SU-DHL-6 (cell line): ENCODE data around the gene ATG16L1.

Experiments
- H2AFZ ChIP-seq: fragments of 200-600 bp; sonication (generic); 2 replicates; pipeline ENCODE4 v1.6.1; 2014; ENCODE audit warnings: low read depth, mild to moderate bottlenecking, moderate library complexity, mixed read lengths, antibody characterized with exemption, low read length; ENCODE audit not compliant: severe bottlenecking
- H3F3A ChIP-seq: fragments of 200-600 bp; shearing (Covaris generic); 2 replicates; pipeline ENCODE4 v1.6.0; 2016; ENCODE audit warnings: antibody characterized with exemption, mild to moderate bottlenecking; ENCODE audit not compliant: insufficient read depth
- H3K27ac ChIP-seq: fragments of 200-600 bp; sonication (generic); 2 replicates; pipeline ENCODE4 v1.5.1; 2016; ENCODE audit warnings: low read depth, mild to moderate bottlenecking, low read length, moderate library complexity, mixed read lengths
- H3K27me3 ChIP-seq: fragments of 200-600 bp; sonication (generic), shearing (Covaris generic); 2 replicates; pipeline ENCODE4 v1.6.0; 2014; ENCODE audit warnings: mild to moderate bottlenecking, low read length
- H3K36me3 ChIP-seq: fragments of 200-600 bp; sonication (generic); 2 replicates; pipeline ENCODE4 v1.6.1; 2014; ENCODE audit warnings: mild to moderate bottlenecking, low read length, mixed read lengths
- H3K4me2 ChIP-seq: fragments of 300-600, 200-600 bp; shearing (Covaris generic), sonication (generic); 2 replicates; pipeline ENCODE4 v1.6.0; 2014; ENCODE audit warnings: low read length, low read depth, mild to moderate bottlenecking; ENCODE audit not compliant: poor library complexity, severe bottlenecking
- H3K4me3 ChIP-seq: fragments of 200-600 bp; sonication (generic); 2 replicates; pipeline ENCODE4 v1.5.1; 2014; ENCODE audit warnings: antibody characterized with exemption, low read length, mild to moderate bottlenecking, mixed read lengths; ENCODE audit not compliant: insufficient read depth, poor library complexity, severe bottlenecking
- H3K79me2 ChIP-seq: fragments of 200-600 bp; sonication (generic); 2 replicates; pipeline ENCODE4 v1.6.1; 2014; ENCODE audit warnings: mild to moderate bottlenecking, low read length, moderate library complexity; ENCODE audit not compliant: insufficient read depth
- H3K9ac ChIP-seq: fragments of 200-600 bp; sonication (generic); 2 replicates; pipeline ENCODE4 v1.7.0; 2014; ENCODE audit warnings: mild to moderate bottlenecking, low read length
- H3K9me2 ChIP-seq: fragments of 200-600 bp; sonication (generic); replicated peaks from 2 replicates; pipeline ENCODE4 v1.6.1; 2014; ENCODE audit warnings: low read length; ENCODE audit not compliant: insufficient read depth
- H3K9me3 ChIP-seq: fragments of 200-600 bp; sonication (generic); 2 replicates; pipeline ENCODE4 v1.6.1; 2014; ENCODE audit warnings: low read length, mixed read lengths; ENCODE audit not compliant: insufficient read depth
- H4K20me1 ChIP-seq: fragments of 200-600 bp; sonication (generic); 2 replicates; pipeline ENCODE4 v1.6.1; 2014; ENCODE audit warnings: low read depth, mild to moderate bottlenecking, antibody characterized with exemption, low read length, moderate library complexity, mixed read lengths
- EZH2phosphoT487 ChIP-seq: fragments of 200-600 bp; sonication (generic), shearing (Covaris generic); conservative IDR thresholded peaks from 2 replicates; pipeline ENCODE4 v1.6.1; 2018; ENCODE audit warnings: mild to moderate bottlenecking, antibody characterized with exemption, low read length, moderate library complexity, mixed read lengths
- TF ChIP-seq, protein P1 (sequence below): fragments of 200-600 bp; sonication (generic); IDR thresholded peaks from one replicate; pipeline ENCODE4 v1.5.1; 2017; ENCODE audit warnings: antibody characterized with exemption, mild to moderate bottlenecking, low read length, moderate library complexity; ENCODE audit not compliant: insufficient read depth, poor library complexity, severe bottlenecking

ATG16L1 gene

DNA sequence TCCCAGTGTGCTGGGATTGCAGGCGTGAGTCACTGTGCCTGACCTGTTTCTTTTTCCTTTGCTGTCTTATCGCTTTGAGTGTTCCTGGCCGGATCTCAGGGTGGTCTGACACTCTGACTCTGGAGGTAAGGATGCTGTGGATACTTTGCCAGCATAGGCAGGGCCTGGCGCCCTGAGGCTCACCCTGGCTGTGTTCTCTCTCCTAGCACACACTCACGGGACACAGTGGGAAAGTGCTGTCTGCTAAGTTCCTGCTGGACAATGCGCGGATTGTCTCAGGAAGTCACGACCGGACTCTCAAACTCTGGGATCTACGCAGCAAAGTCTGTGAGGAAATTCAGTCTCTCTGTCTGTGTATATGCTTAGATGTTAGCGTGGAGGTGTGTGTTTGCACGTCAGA, 38.2 kb downstream of the ATG16L1 start:
- no peaks in the 10 kb centered on the region for H3K9me3 ChIP-seq
- H3K36me3 ChIP-seq = peaks cover 17% of the 10 kb centered on the region; the same call in 1 of the 2 replicates
- no peak overlapping the region for H3K27ac ChIP-seq
- H3K79me2 ChIP-seq = no peaks in the 10 kb centered on the region
- H3K9me2 ChIP-seq = no peaks in the 10 kb centered on the region
- H3K4me2 ChIP-seq = no peak overlapping the region
- no peaks in the 10 kb centered on the region for H3F3A ChIP-seq
- H3K27me3 ChIP-seq = no peaks in the 10 kb centered on the region
- H3K4me3 ChIP-seq = no peak overlapping the region
- H3K9ac ChIP-seq = no peak overlapping the region
- H4K20me1 ChIP-seq = no peaks in the 10 kb centered on the region
- H2AFZ ChIP-seq = no peak overlapping the region
- TF ChIP-seq, protein P1, sequence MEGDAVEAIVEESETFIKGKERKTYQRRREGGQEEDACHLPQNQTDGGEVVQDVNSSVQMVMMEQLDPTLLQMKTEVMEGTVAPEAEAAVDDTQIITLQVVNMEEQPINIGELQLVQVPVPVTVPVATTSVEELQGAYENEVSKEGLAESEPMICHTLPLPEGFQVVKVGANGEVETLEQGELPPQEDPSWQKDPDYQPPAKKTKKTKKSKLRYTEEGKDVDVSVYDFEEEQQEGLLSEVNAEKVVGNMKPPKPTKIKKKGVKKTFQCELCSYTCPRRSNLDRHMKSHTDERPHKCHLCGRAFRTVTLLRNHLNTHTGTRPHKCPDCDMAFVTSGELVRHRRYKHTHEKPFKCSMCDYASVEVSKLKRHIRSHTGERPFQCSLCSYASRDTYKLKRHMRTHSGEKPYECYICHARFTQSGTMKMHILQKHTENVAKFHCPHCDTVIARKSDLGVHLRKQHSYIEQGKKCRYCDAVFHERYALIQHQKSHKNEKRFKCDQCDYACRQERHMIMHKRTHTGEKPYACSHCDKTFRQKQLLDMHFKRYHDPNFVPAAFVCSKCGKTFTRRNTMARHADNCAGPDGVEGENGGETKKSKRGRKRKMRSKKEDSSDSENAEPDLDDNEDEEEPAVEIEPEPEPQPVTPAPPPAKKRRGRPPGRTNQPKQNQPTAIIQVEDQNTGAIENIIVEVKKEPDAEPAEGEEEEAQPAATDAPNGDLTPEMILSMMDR = no peak
- no peak for TF ChIP-seq EZH2phosphoT487

DNA sequence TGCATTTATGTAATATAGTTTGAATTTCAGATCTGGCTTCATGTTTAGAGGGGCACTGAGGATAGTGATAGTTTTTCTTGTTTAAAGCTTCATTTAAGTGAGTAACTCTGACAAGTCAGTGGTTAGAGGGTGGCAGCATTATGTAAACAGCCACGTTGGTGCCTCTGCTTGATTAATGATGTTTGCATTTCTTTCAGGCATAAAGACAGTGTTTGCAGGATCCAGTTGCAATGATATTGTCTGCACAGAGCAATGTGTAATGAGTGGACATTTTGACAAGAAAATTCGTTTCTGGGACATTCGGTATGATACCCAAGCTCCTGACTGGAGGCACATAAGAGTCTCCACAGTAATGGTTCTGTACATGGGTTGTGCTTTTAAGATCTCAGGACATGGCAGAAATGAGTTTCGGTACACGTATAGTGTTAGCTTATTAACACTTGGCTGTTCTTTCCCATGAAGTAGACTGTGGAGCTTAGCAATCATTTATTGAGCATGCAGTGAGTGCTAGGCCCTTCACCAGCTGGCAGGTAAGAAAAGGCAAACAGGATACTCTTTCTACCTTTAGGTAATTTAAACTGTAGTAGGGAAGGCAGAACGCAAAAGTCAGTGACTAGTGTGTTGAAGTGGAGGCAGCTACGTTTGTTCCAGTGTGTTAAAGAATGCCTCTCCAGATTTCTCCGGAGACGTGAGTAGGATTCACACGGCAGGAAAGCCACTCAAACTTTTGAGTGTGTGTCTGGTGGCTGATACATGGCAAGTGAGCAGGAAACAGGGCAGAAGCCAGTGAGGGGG, 38.8 kb downstream of the ATG16L1 start:
- H3K79me2 ChIP-seq = no peaks in the 10 kb centered on the region
- no peak overlapping the region for H3K27ac ChIP-seq
- no peaks in the 10 kb centered on the region for H4K20me1 ChIP-seq
- H3K9ac ChIP-seq = no peak overlapping the region
- no peak overlapping the region for H3K4me2 ChIP-seq
- peaks cover 14% of the 10 kb centered on the region; the same call in 1 of the 2 replicates for H3K36me3 ChIP-seq
- no peaks in the 10 kb centered on the region for H3K9me2 ChIP-seq
- no peaks in the 10 kb centered on the region for H3K9me3 ChIP-seq
- TF ChIP-seq, protein P1 = no peak
- no peak for TF ChIP-seq EZH2phosphoT487
- no peak overlapping the region for H2AFZ ChIP-seq
- no peaks in the 10 kb centered on the region for H3F3A ChIP-seq
- no peak overlapping the region for H3K4me3 ChIP-seq
- no peaks in the 10 kb centered on the region for H3K27me3 ChIP-seq

DNA sequence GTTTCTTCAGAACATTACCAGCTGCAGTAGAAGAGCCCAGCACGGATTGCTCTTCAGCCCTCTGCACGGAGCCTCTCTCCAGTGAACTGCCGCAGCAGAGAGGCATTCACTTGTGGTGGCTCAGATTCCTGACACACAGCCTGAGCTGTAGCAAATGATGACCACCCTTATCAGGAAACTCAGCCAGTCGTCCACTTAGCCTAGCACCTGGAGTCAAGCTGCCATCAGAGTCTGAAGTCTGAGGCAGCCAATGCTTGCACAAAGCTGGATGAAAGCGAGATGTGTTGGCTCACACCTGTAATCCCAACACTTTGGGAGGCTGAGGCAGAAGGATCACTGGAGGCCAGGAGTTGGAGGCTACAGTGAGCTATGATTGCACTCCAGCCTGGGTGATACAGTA, 44.4 kb downstream of the ATG16L1 start:
- Histone ChIP-seq H3K4me3 (no peak overlapping the region), H3K9ac (no peak overlapping the region), H3K4me2 (no peak overlapping the region), H3K27ac (no peak overlapping the region), H3F3A (no peaks in the 10 kb centered on the region), H3K79me2 (no peaks in the 10 kb centered on the region), H3K36me3 (peaks cover 4% of the 10 kb centered on the region; the same call in 1 of the 2 replicates), H3K9me3 (no peaks in the 10 kb centered on the region), H4K20me1 (no peaks in the 10 kb centered on the region), H3K27me3 (no peaks in the 10 kb centered on the region), H3K9me2 (no peaks in the 10 kb centered on the region), H2AFZ (no peak overlapping the region)
- TF ChIP-seq, protein P1 = no peak
- TF ChIP-seq EZH2phosphoT487 = no peak
